LoVo (cell line): Measurements from ENCODE around the gene ZNF688.
"Not testable (repeated sequence)": the region's sequence is repeated elsewhere in the genome, so short reads cannot be mapped to it uniquely, and the experiment has no call there.

ENCODE experiments used
- DNase-seq: peaks from one replicate; pipeline ENCODE4 v3.0.0-alpha.2; 2016; ENCODE audit warnings: low spot score

The ZNF688 gene

DNA sequence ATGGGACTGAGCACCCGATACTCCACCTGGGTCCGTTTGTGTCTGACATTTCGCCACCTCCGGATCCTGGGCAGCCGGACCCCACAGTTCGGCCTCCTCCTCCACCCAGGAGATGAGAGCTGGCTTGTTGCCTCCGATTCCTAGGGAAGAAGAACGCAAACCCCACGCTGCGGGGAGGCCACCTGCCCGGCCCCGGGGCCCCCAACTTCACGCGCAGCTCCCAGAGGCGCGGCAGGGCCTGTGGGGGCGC, 13.9 kb downstream of the ZNF688 start:
- no peak for DNase-seq

GRCh38 chr16:30556125-30556473, 15.4 kb downstream of the ZNF688 start:
- DNase-seq, result no peak

- DNase-seq, result no peak
These were observed 16.0 kb downstream of the ZNF688 start for GRCh38 chr16:30555315-30556124.

DNA sequence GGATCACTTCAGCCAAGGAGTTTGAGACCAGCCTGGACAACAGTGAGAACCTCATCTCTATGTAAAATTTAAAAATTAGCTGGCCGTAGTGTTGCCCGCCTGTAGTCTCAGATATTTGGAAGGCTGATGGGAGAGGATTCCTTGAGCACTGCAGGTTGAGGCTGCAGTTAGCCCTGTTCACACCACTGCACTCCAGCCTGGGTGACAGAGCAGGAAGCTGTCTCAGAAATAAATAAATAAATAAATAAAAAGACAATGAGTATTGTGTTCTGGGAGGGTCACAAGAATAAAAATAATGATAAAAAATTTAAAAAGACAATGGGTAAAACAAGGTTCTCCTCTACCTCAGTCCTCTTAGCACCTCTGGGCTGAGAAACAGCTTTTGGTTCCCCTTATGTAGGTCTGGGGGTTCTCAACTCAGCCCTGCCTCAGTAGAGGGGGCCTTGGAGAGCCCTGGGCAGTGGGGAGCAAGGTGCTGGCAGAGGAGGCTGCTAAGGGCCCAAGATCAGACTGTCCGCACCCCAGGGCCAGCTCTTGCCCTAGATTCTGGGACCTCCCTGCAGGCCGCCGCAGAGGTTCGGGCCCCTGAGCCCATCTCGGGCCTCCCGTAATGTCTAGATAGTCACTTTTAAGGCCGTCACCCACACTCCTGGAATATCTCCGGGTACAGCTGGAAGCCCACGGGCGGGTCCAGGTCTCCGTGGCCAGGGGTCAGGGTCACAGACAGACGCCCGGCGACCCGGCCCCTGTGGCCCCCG, 16.8 kb downstream of the ZNF688 start:
- no peak for DNase-seq

DNA sequence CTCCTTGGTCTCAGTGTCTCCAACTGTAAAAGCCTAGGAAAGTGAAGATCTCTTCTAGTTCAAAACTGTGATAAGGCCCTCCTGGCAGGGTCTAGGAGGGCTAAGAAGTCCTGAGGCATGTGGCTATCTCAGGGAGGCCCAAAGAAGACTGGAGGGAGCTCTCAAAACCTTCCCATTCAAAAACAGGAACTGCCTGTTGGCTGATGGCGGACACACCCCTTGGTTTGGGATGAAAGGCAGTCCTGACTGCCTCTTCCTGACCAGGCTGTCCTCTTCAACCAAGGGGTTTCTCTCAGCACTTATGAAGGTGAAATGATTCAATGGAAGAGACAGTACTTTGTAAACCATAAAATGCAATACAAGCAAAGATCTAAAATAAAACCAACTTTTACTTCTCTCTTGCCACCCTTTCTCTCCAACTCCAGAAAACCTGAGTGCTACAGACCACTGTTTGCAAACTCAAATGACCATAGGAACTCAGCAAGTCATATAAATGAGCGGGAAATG, 18.1 kb downstream of the ZNF688 start:
- no peak for DNase-seq

DNA sequence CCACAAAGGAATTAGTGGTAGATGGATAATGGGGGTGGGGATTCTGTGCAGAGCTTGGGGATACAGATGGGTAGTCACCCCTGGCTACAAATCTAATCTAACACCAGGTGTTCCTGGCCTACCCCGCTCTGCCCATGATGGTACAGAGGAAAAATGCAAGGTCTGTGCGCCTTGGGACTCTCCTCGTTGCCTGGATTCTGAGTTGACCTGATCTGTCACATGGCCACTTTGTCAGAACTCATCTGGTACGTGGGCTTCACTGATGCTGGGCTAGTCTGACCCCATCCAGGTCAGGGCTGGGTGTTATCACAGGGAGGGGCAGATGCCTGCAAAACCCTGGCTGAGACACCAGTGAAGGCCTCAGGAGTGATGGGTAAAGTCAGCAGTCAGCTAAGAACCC, 18.6 kb downstream of the ZNF688 start:
- no peak for DNase-seq

- no peak for DNase-seq
These were observed 19.7 kb downstream of the ZNF688 start for GRCh38 chr16:30551781-30552180.

GRCh38 chr16:30548416-30549253, 22.9 kb downstream of the ZNF688 start:
- no peak for DNase-seq

DNA sequence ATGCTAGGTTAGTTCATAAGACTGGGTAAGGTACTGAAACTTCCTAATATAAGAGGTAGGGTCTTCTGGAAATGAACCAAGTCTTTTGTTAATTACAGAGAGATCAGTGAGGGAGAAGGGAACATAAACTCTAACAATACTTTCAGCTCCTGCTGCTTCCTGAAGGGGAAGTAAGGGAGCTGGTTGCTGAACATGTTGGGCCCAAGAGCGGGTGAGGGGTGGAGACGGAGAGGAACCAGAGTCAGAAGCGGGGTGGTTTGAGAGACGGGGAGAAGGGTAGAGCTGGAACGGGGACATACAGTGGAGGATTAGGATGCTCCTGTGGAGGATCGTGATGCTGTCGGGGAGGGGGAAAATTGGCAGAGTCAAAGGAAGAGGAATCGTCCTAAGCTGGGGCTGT, 25.4 kb downstream of the ZNF688 start:
- no peak for DNase-seq

- DNase-seq, result no peak
These were observed 28.4 kb downstream of the ZNF688 start for GRCh38 chr16:30543067-30543466.

- DNase-seq, result no peak
These were observed 29.8 kb downstream of the ZNF688 start for GRCh38 chr16:30541502-30542329.

DNA sequence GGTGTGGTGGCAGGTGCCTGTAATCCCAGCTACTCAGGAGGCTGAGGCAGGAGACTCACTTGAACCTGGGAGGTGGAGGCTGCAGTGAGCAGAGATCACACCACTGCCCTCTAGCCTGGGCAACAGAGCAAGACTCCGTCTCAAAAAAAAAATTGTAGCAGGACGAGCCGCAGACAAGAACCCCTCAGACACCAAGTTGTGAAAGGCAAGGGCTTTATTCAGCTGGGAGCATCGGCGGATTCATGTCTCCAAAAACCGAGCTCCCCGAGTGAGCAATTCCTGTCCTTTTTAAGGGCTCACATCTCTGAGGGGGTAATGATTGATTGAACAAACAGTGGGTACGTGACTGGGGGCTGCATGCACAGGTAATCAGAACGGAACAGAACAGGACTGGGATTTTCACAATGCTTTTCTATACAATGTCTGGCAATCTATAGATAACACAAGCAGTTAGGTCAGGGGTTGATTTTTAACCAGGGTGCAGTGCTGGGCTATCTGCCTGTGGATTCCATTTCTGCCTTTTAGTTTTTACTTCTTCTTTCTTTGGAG, 30.5 kb downstream of the ZNF688 start:
- not testable (repeated sequence) for DNase-seq

- not testable (repeated sequence) for DNase-seq
These were observed 31.5 kb downstream of the ZNF688 start for GRCh38 chr16:30539986-30540526.

DNA sequence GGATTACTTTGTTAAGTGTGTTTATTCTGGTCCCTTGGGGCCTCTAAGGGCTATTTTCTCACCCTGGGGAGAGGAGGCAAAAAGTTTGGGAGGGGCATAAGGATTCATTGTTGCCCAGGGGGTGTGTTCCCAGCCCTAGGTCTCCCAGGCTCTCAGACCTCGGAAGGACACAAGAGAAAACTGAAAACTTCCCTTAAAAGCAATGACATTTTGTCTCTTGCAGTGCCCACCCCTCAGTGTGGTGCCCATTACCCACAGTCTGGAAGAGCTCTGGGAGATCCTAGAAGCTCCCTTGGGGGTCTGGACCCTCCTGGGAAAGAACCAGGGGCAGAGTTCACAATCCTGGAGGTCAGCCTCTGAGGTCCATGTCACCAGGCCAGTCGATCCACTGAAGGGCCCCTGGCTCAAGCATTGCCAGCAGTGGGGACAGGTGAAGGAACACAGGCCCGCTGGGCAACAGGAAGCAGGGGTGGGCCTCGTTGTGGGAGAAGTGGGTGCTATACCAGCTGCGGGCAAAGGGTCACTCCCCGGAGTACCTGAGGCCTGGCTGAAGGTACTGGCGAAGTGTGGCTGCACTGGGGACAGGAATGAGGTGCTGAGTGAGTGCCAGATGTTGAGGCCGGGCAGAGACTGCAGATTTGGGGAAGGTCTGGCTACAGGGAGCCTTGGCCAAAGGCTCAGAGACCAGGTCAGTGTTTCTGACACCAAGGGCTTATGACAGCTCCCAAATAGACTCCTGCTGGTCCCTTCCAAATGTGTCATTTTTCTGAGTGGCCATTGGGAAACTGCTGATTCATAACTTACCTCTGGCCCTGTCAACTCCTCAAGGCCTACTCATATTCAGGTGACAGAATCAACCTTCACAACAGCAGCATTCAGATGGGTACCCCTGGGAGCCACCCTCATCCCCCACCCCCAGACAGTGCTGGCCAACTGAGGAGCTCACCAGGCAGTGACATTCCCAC, 32.2 kb downstream of the ZNF688 start:
- no peak for DNase-seq

GRCh38 chr16:30536391-30537024, 35.0 kb downstream of the ZNF688 start:
- DNase-seq, result not testable (repeated sequence)

DNA sequence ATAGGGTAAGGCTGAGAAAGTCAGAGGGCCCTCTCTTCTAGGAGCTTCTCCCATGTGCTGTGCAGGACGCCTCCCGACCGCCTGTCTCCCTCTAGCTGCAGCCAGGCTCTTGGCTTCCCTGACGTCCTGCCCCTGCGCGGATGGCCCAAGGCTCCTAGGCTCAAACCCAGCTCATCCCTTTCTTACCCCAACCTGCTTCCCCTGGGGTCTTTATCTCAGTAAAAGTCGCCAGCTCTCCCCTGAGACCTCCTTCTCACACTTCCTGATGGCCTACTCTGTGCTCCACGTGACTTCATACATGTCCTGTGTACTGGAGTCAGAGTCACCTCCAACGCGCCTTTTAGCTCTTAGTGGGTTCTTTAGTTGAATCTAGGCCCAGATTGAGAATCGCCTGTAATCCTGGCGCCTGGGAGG, 35.7 kb downstream of the ZNF688 start:
- peak; percentile 83 for DNase-seq

- DNase-seq, result no peak
These were observed 36.3 kb downstream of the ZNF688 start for GRCh38 chr16:30535106-30535776.

GRCh38 chr16:30534368-30535105, 37.0 kb downstream of the ZNF688 start, which contains the start of gene ZNF747:
TSS of gene ZNF747 (minus strand) at chr16:30534858. CDS start at chr16:30534679, 179 bp downstream.
- DNase-seq, result peak; percentile 89
